PC-3 (cell line): Measurements from ENCODE around the gene SLC25A11. TPM values are rescaled to one million over a fixed set of nuclear protein-coding genes. Genes with fewer than 3 reads are reported as not detected.

Source experiments
- ATAC-seq: fragments of 200-7000 bp; cut with Tn5 transposase; 2 replicates; pipeline ENCODE4 v1.9.1; 2020; ENCODE audit warnings: mild to moderate bottlenecking, moderate library complexity
- BruUV-seq: library from RNA; stranded (reverse); fragments of 400-500 nt; replicated peaks from 2 replicates; lab custom pipeline; 2021; lab: Mats Ljungman, UMichigan
- CTCF ChIA-PET: fragments of 300-600 bp; sonication (Branson Sonifier 250); formaldehyde crosslinking; loops from one replicate; lab custom pipeline; 2022; ENCODE audit warnings: antibody characterized with exemption; lab: Charles Lee
- POLR2A ChIA-PET: fragments of 300-600 bp; sonication (Branson Sonifier 250); formaldehyde crosslinking; loops from one replicate; lab custom pipeline; 2022; ENCODE audit warnings: antibody characterized with exemption; ENCODE audit not compliant: unreplicated experiment; lab: Charles Lee
- DNase-seq: peaks from one replicate; pipeline ENCODE4 v3.0.0-alpha.2; 2015
- H2AFZ ChIP-seq: fragments of 300-600 bp; sonication (generic); 2 replicates; pipeline ENCODE4 v1.6.0; 2016; ENCODE audit warnings: antibody characterized with exemption, low read length
- H3F3A ChIP-seq: fragments of 300-600 bp; sonication (generic); one replicate; pipeline ENCODE4 v1.6.0; 2017; ENCODE audit warnings: antibody characterized with exemption, low read length, control low read depth, mild to moderate bottlenecking; ENCODE audit not compliant: unreplicated experiment
- H3K27ac ChIP-seq: fragments of 300-600 bp; sonication (generic); 2 replicates; pipeline ENCODE4 v1.5.1; 2016; ENCODE audit warnings: mild to moderate bottlenecking, low read length
- H3K27me3 ChIP-seq: fragments of 300-600 bp; sonication (generic); 2 replicates; pipeline ENCODE4 v1.6.1; 2016; ENCODE audit warnings: low read length, mixed read lengths
- H3K36me3 ChIP-seq: fragments of 300-600 bp; sonication (generic); 2 replicates; pipeline ENCODE4 v1.6.1; 2016; ENCODE audit warnings: low read depth, mixed run types, low read length, mixed read lengths
- H3K4me1 ChIP-seq: fragments of 300-600 bp; sonication (generic); 2 replicates; pipeline ENCODE4 v1.5.1; 2016; ENCODE audit warnings: low read length; ENCODE audit not compliant: insufficient read depth
- H3K4me2 ChIP-seq: fragments of 300-600 bp; sonication (generic); 2 replicates; pipeline ENCODE4 v1.6.0; 2016; ENCODE audit warnings: low read length
- H3K4me3 ChIP-seq: fragments of 300-600 bp; sonication (generic); 2 replicates; pipeline ENCODE4 v1.5.1; 2016; ENCODE audit warnings: mild to moderate bottlenecking, low read length, mixed read lengths
- H3K79me2 ChIP-seq: fragments of 300-600 bp; sonication (generic); 2 replicates; pipeline ENCODE4 v1.6.1; 2017; ENCODE audit warnings: low read length, mixed read lengths
- H3K9ac ChIP-seq: fragments of 300-600 bp; sonication (generic); 2 replicates; pipeline ENCODE4 v1.6.0; 2016; ENCODE audit warnings: mild to moderate bottlenecking, low read length
- H3K9me2 ChIP-seq: fragments of 300-600 bp; sonication (generic); replicated peaks from 2 replicates; pipeline ENCODE4 v1.6.1; 2016; ENCODE audit warnings: mixed run types, low read length, mixed read lengths
- H3K9me3 ChIP-seq: fragments of 300-600 bp; sonication (generic); 2 replicates; pipeline ENCODE4 v1.6.1; 2016; ENCODE audit warnings: low read length, mixed read lengths
- H4K20me1 ChIP-seq: fragments of 300-600 bp; sonication (generic); 2 replicates; pipeline ENCODE4 v1.6.1; 2016; ENCODE audit warnings: low read length, mixed read lengths
- EZH2 ChIP-seq: fragments of 300-600 bp; sonication (generic); IDR thresholded peaks from one replicate; pipeline ENCODE4 v1.6.1; 2017; ENCODE audit warnings: antibody characterized with exemption, mild to moderate bottlenecking, low read length; ENCODE audit not compliant: unreplicated experiment
- EZH2phosphoT487 ChIP-seq: fragments of 300-600 bp; sonication (generic); IDR thresholded peaks from 2 replicates; pipeline ENCODE4 v1.6.1; 2018; ENCODE audit warnings: mild to moderate bottlenecking, antibody characterized with exemption, low read length, borderline replicate concordance
- intact Hi-C: fragments of 100-400 bp; cut with micrococcal nuclease; formaldehyde crosslinking; loops from 2 replicates; pipeline ENCODE4 v1.9.0; 2023
- total RNA-seq: library from RNA; depleted of rRNA; stranded (reverse); fragments of >200 nt; gene quantifications from 2 replicates; pipeline ENCODE4 v1.2.3, GENCODE V29; 2014
- TF ChIP-seq, protein P1 (sequence below): fragments of 300-600 bp; sonication (generic); conservative IDR thresholded peaks from 2 replicates; pipeline ENCODE4 v1.5.1; 2017; ENCODE audit warnings: antibody characterized with exemption, low read depth, mild to moderate bottlenecking, low read length

The SLC25A11 gene
- total RNA-seq, 1 experiment from 2014 or later, result 72.1 TPM

DNA sequence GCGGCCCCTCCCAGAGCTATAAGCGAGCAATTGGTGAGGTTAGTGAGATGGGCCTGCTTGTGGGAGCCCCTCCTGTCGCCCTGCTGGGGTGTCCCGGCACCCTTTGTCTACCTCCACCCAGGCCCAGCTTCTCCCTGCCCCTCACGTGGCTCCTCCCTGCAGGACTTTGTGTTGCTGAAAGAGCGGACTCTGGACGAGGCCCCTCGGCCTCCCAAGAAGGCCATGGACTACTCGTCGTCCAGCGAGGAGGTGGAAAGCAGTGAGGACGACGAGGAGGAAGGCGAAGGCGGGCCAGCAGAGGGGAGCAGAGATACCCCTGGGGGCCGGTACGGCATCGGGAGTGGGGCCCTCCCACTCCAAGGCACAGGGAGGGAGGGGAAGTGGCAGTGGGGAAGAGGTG lies 46.6 kb downstream of the SLC25A11 start:
- H3K4me2 ChIP-seq, result no peak overlapping the region
- no peak overlapping the region for H2AFZ ChIP-seq
- H3F3A ChIP-seq, result no peaks in the 10 kb centered on the region
- no peak overlapping the region for H3K27ac ChIP-seq
- peaks cover 4% of the 10 kb centered on the region; the same call in 1 of the 2 replicates for H3K36me3 ChIP-seq
- ChIA-PET CTCF (no interaction called here), POLR2A (no interaction called here)
- intact Hi-C loops, result no loop called here
- H3K9me3 ChIP-seq, result no peaks in the 10 kb centered on the region
- ATAC-seq (no peak), DNase-seq (no peak)
- no peak overlapping the region for H3K9ac ChIP-seq
- H3K4me1 ChIP-seq, result no peaks in the 10 kb centered on the region
- H3K27me3 ChIP-seq, result no peaks in the 10 kb centered on the region
- H3K9me2 ChIP-seq, result no peaks in the 10 kb centered on the region
- TF ChIP-seq, protein P1, sequence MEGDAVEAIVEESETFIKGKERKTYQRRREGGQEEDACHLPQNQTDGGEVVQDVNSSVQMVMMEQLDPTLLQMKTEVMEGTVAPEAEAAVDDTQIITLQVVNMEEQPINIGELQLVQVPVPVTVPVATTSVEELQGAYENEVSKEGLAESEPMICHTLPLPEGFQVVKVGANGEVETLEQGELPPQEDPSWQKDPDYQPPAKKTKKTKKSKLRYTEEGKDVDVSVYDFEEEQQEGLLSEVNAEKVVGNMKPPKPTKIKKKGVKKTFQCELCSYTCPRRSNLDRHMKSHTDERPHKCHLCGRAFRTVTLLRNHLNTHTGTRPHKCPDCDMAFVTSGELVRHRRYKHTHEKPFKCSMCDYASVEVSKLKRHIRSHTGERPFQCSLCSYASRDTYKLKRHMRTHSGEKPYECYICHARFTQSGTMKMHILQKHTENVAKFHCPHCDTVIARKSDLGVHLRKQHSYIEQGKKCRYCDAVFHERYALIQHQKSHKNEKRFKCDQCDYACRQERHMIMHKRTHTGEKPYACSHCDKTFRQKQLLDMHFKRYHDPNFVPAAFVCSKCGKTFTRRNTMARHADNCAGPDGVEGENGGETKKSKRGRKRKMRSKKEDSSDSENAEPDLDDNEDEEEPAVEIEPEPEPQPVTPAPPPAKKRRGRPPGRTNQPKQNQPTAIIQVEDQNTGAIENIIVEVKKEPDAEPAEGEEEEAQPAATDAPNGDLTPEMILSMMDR, result no peak
- TF ChIP-seq EZH2phosphoT487 (no peak), EZH2 (no peak)
- BruUV-seq, result no TSS peak
- no peaks in the 10 kb centered on the region for H4K20me1 ChIP-seq
- no peak overlapping the region for H3K4me3 ChIP-seq
- no peaks in the 10 kb centered on the region for H3K79me2 ChIP-seq

DNA sequence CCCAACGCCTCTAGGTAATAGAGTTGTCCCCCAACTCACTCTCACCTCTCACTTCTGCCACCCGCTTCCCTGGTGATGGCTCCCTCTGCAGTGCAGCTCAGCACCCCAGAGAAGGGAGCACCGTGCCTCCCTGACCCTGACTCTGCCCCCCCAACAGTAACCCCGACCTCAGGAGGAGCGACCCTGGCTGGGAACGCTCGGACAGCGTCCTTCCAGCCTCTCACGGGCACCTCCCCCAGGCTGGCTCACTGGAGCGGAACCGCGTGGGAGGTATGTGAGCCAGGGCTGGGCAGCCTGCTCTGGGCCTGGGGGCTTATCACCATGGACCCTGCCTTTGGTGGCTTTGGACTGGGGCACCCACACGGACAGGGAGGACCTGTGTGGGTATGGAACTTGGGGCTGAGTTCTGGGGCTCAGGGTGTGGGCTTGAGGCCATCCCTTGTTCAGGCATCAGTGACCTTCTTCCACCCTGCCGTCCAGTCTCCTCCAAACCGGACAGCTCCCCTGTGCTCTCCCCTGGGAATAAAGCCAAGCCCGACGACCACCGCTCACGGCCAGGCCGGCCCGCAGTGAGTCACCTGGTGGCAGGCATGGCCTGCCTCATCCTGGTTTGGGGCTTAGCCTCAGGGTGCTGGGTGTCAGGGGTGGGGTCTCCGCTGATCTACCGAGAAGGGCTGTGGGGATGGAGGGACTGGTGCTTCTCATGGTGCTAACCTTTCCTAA lies 47.2 kb downstream of the SLC25A11 start:
- H3K9ac ChIP-seq, result no peak overlapping the region
- CTCF ChIA-PET, result no interaction called here
- POLR2A ChIA-PET, result no interaction called here
- H3K36me3 ChIP-seq, result peaks cover 4% of the 10 kb centered on the region; the same call in 1 of the 2 replicates
- H3K27me3 ChIP-seq, result no peaks in the 10 kb centered on the region
- H3F3A ChIP-seq, result no peaks in the 10 kb centered on the region
- no peak overlapping the region for H3K4me2 ChIP-seq
- DNase-seq, result no peak
- H3K27ac ChIP-seq, result no peak overlapping the region
- H3K9me2 ChIP-seq, result no peaks in the 10 kb centered on the region
- H4K20me1 ChIP-seq, result no peaks in the 10 kb centered on the region
- no peaks in the 10 kb centered on the region for H3K4me1 ChIP-seq
- intact Hi-C loops, result no loop called here
- no peak overlapping the region for H2AFZ ChIP-seq
- BruUV-seq, result no TSS peak
- H3K4me3 ChIP-seq, result no peak overlapping the region
- H3K79me2 ChIP-seq, result no peaks in the 10 kb centered on the region
- TF ChIP-seq, protein P1, result no peak
- TF ChIP-seq EZH2phosphoT487, result no peak
- no peak for TF ChIP-seq EZH2
- no peak for ATAC-seq
- H3K9me3 ChIP-seq, result no peaks in the 10 kb centered on the region
